ENCODE data around the gene SV2A. TPM values are rescaled to one million over a fixed set of nuclear protein-coding genes. Genes with fewer than 3 reads are reported as not detected.

Gene SV2A
- polyA plus RNA-seq, 1 donor (not counting 4 experiments of a cell fraction or from before 2014, with no cell fraction given), result 0.28 TPM

GRCh38 chr1:149914545-149914944 lies 3.1 kb downstream of the SV2A start:
- H4K20me1 ChIP-seq (ENCODE audit: control insufficient read depth, extremely low read depth, insufficient read depth, low read length), result no peaks in the 10 kb centered on the region
- no peak overlapping the region for H3K4me2 ChIP-seq (ENCODE audit: control insufficient read depth, extremely low read depth, insufficient read depth, low read depth, low read length)
- no peaks in the 10 kb centered on the region for H3K4me1 ChIP-seq (ENCODE audit: control insufficient read depth, extremely low read depth, insufficient read depth, low read length)
- FAIRE-seq, result no peak
- H2AFZ ChIP-seq (ENCODE audit: control insufficient read depth, low read length), result no peak overlapping the region
- H3K9ac ChIP-seq (ENCODE audit: control insufficient read depth, extremely low read depth, insufficient read depth, low read length), result no peak overlapping the region
- no peaks in the 10 kb centered on the region for H3K36me3 ChIP-seq (ENCODE audit: control insufficient read depth in 2 of 2, extremely low read depth in 1 of 2, insufficient read depth in 2 of 2, low read length in 2 of 2)
- dilution Hi-C loops (cut with MboI; ENCODE audit: extremely low pct_ligation_motif_present, low sequenced_read_pairs), result no loop called here
- H3K27ac ChIP-seq (ENCODE audit: control insufficient read depth, insufficient read depth, low read length), result no peak overlapping the region
- no peaks in the 10 kb centered on the region for H3K79me2 ChIP-seq (ENCODE audit: control insufficient read depth, insufficient read depth, low read length)
- peaks cover 15% of the 10 kb centered on the region for H3K27me3 ChIP-seq (ENCODE audit: control insufficient read depth, extremely low read depth, insufficient read depth, low read length)
- no peaks in the 10 kb centered on the region for H3K9me1 ChIP-seq (ENCODE audit: control insufficient read depth, extremely low read depth, insufficient read depth, low read length)
- no peak for DNase-seq (ENCODE audit: low read depth, low spot score)
- TF ChIP-seq EZH2 (IDR thresholded peaks at IDR 0.05; ENCODE audit: low read length), result no peak
- no peak for TF ChIP-seq CTCF (optimal IDR thresholded peaks at IDR 0.05 in 1 of 3, IDR thresholded peaks at IDR 0.05 in 1 of 3, conservative IDR thresholded peaks at IDR 0.05 in 1 of 3; ENCODE audit: extremely low read depth in 1 of 3, insufficient read depth in 2 of 3, low read length in 3 of 3)
- no peak overlapping the region for H3K4me3 ChIP-seq (ENCODE audit: control insufficient read depth in 2 of 3, extremely low read depth in 1 of 3, insufficient read depth in 2 of 3, low read depth in 1 of 3, low read length in 3 of 3)
- H3K9me3 ChIP-seq (ENCODE audit: control insufficient read depth, low read depth, low read length), result no peaks in the 10 kb centered on the region

- no peaks in the 10 kb centered on the region for H4K20me1 ChIP-seq (ENCODE audit: control insufficient read depth, extremely low read depth, insufficient read depth, low read length)
- no peaks in the 10 kb centered on the region for H3K27me3 ChIP-seq (ENCODE audit: control insufficient read depth, extremely low read depth, insufficient read depth, low read length)
- no peaks in the 10 kb centered on the region for H3K79me2 ChIP-seq (ENCODE audit: control insufficient read depth, insufficient read depth, low read length)
- DNase-seq (ENCODE audit: low read depth, low spot score) (no peak), FAIRE-seq (no peak)
- H3K4me2 ChIP-seq (ENCODE audit: control insufficient read depth, extremely low read depth, insufficient read depth, low read depth, low read length), result no peak overlapping the region
- no peak for TF ChIP-seq CTCF (optimal IDR thresholded peaks at IDR 0.05 in 1 of 3, IDR thresholded peaks at IDR 0.05 in 1 of 3, conservative IDR thresholded peaks at IDR 0.05 in 1 of 3; ENCODE audit: extremely low read depth in 1 of 3, insufficient read depth in 2 of 3, low read length in 3 of 3)
- no peaks in the 10 kb centered on the region for H3K36me3 ChIP-seq (ENCODE audit: control insufficient read depth in 2 of 2, extremely low read depth in 1 of 2, insufficient read depth in 2 of 2, low read length in 2 of 2)
- H3K9me3 ChIP-seq (ENCODE audit: control insufficient read depth, low read depth, low read length), result no peaks in the 10 kb centered on the region
- H3K9ac ChIP-seq (ENCODE audit: control insufficient read depth, extremely low read depth, insufficient read depth, low read length), result no peak overlapping the region
- H2AFZ ChIP-seq (ENCODE audit: control insufficient read depth, low read length), result no peak overlapping the region
- no peak overlapping the region for H3K4me3 ChIP-seq (ENCODE audit: control insufficient read depth in 2 of 3, extremely low read depth in 1 of 3, insufficient read depth in 2 of 3, low read depth in 1 of 3, low read length in 3 of 3)
- dilution Hi-C loops (cut with MboI; ENCODE audit: extremely low pct_ligation_motif_present, low sequenced_read_pairs), result no loop called here
- no peak overlapping the region for H3K27ac ChIP-seq (ENCODE audit: control insufficient read depth, insufficient read depth, low read length)
- no peaks in the 10 kb centered on the region for H3K4me1 ChIP-seq (ENCODE audit: control insufficient read depth, extremely low read depth, insufficient read depth, low read length)
- H3K9me1 ChIP-seq (ENCODE audit: control insufficient read depth, extremely low read depth, insufficient read depth, low read length), result no peaks in the 10 kb centered on the region
Observed at GRCh38 chr1:149906570-149907075, 11.0 kb downstream of the SV2A start.

Data from keratinocyte (primary cell).